Occipital lobe (tissue), 2 donors: ENCODE measurements around the gene TBL3. TPM values are rescaled to one million over a fixed set of nuclear protein-coding genes. Genes with fewer than 3 reads are reported as not detected.

ENCODE experiments used
- DNase-seq: peaks from one replicate; lab custom pipeline; 2025; lab: John Stamatoyannopoulos, UW
- total RNA-seq: library from RNA; depleted of rRNA; stranded (reverse); fragments of >200 nt; gene quantifications from one replicate; pipeline ENCODE4 v1.2.3, GENCODE V29; 2014

TBL3 gene
- total RNA-seq, 1 donor from 2014 or later, result 12.0 TPM

DNA sequence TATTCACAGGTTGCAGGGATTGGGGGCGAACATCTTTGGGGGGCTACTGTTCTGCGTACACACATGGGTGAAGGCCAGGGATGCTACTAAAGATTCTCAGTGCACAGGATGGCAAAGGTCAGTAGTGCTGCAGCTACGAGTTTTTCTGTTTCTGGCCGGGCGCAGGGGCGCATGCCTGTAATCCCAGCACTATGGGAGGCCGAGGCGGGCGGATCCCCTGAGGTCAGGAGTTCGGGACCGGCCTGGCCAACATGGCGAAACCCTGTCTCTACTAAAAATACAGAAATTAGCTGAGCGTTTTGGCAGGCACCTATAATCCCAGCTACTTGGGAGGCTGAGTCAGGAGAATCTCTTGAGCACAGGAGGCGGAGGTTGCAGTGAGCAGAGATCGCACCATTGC lies 41.7 kb downstream of the TBL3 start:
- DNase-seq, result no peak

DNA sequence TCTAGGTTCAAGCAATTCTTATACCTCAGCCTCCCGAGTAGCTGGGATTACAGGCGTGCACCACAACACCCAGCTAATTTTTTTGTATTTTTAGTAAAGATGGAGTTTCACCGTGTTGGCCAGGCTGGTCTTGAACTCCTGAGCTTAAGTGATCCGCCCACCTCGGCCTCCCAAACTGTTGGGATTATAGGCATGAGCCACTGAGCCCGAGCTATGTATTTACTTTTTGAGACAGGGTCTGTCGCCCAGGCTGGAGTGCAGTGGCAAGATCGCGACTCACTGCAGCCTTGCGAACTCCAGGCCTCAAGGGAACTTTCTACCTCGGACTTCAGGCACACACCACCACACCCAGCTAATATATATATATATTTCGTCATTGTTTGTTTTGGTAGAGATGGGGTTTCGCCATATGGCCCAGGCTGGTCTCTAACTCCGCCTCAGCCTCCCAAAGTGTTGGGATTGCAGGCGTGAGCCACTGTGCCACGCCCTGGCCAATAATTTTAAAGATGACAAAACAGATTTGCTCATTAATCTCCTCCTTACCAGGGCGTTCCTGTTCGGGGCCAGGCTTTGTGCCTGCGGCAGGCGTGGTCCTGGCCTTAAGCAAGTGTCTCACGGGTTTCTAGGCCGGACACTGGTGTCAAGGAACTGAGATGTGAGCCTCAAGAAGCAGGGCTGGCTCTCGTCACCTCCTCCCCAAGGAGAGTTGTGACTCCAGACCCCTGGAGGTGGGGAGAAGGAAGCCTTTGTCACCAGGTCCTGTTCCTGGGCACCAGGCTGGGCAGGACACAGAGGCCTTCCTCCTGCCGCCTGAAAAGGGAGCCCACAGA lies 43.5 kb downstream of the TBL3 start:
- DNase-seq, result no peak

DNA sequence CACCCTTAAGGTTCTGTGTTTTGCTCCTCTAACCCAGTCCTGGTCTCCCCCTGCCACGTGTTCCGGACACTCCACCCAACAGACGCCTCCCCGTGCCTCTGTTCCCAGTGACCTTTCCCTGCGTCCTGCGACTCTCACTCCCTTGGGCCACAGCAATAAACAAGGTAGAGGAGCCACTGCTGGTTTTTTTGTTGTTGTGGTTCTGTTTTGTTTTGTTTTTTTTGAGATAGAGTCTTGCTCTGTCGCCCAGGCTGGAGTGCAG lies 44.0 kb downstream of the TBL3 start:
- no peak for DNase-seq

GRCh38 chr16:2016407-2016922 lies 44.6 kb downstream of the TBL3 start:
- DNase-seq, result no peak

DNA sequence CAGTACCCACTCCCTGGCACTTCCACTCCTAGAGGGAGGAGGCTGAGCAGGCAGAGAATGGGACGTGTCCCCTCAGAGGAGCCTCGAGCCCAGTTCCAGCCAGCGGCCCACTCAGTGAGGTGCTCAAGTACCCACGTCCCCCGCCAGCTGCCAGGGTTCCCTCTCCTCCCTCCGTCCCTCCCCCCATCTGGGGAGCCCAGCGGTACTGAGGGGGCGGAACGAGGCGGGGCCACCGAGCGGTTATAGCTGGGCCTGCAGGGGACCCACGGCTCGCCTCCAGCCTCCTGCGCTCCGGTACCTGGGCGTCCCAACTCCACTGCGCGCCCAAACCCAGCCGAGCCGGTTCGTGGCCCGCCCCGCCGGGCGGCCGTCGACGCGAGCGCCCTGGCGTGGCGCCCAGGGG lies 47.7 kb downstream of the TBL3 start, which contains the start of gene NPW:
NPW (plus strand) TSS at position 268 of the 403 bp plus-strand sequence.
- no peak for DNase-seq

- no peak for DNase-seq
These were observed 48.3 kb downstream of the TBL3 start for GRCh38 chr16:2019921-2020831.

DNA sequence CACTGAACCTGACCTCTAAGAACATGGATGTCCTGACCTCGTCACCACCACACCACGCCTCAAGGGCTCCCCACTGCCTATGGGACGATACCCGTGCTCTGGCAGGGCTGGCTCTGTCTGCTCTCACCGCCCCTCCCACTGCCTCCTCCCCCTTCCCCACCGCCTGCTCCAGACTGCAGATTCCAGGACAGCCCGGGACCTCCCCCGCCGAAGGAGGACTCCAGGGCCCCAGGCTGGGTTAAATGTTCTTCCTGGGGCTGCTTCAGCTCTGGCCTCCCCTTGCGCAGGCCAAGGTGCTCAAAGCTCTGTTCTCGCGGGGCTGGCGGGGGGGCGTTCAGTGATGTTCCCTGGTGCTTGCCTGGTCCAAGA lies 50.9 kb downstream of the TBL3 start:
- DNase-seq, result no peak

DNA sequence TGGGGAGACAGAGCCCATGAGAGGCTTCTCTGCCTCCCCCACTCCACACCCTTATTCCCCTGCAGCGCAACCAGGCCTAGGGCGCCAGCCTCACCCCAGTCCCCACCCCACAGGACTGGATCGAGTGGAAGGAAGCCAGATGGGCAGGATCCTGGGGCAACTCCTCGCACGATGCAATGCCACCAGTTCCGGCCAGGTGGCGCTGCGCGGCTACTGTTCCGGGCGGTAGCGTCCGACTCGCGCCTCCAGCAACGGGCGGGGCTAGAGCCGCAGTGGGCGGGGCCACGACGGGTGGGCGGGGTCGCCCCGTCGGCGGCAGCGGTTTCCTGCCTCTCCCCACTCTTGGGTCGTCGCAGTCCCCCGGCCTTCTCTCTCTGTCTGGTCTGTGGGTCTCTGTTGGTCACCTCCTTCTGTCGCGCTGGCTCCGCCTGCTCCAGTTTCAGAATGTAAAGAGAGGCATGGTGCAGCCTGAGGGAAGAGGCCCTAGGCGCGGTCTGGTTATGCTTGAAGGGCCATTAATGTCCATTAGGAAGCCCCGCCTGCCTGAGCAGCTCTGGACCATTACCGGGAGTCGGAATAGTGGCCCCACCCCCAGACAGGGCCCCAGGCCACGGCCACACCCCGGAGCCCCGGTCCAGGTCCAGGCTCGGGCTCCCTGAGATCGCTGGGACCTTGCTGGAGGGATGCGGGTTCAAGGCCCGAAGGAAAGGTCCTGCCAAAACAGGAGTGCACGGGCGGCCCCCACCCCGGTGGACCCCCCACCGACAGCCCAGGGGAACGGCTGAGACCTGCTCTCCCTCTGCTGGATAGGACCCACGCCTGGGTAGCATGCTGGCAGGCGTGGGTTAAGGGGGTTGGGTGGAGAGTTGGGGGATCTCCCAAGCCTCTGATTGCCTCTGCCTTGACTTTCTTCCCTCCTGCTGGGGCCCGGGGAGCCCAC lies 51.5 kb downstream of the TBL3 start:
- peak; percentile 87 for DNase-seq

DNA sequence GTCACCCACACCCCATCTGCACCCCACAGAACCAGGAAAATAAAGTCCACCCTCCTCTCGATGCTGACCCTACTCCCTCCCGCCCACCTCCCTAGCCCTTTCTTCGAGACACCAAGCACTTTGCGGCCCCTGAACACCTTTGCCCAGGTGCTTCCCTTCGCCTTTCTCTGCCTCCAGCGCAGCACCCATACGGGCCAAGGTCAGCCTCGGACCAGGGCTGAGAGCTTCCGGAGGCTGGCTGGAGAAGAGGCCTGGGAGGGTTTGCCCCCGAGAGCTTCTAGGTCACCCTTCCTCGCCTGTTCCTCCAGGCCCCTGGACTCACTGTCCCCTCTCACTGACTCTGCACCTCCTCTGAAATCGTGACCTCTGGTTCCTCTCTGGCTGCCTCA lies 52.2 kb downstream of the TBL3 start:
- no peak for DNase-seq

DNA sequence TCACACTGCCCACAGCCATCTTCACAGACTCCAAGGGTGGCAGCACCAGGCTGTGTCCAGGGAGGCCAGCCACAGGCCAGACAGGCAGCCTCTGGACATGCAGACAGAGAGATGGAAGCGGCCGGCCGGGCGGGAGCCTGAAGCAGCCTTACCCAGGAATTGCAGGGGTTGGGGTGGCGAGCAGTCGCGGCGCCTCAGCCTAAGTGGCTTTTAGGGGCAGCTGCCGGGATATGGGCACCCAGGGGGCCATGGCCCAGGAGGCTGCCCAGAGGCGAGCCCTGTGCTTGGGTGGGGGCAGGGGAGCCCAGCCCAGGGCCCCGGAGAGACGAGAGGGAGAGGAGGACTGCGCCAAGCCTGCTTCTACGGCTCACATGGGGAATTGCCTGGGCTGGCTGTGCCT lies 53.4 kb downstream of the TBL3 start:
- no peak for DNase-seq

DNA sequence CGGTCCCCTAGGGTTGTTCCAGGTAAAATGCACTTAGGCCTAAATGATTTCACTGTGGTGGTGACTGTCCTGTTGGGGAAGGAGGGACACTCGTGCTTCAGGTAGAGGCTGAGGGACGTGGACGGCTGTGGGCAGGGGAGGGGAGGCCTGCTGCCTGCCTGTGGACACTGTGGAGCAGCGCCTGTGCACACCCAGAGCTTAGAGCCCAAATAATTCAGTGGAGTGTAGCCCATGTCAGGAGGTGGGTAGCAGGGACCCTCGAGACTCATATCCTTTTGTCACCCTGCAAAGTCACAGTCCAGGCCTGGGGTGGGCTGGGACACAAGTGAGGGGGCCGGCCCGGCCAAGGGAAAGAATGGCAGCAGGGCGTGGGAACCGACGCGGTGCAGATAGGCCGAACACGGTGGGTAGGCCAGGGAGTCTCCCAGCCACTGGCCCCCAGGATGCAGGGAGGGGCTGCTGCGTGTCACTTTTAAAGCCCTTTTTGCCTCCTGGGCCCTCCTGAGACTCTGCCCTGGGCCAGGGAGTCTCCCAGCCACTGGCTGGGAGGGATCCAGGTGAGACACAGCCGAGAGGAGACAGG lies 54.1 kb downstream of the TBL3 start:
- no peak for DNase-seq

- no peak for DNase-seq
These were observed 54.7 kb downstream of the TBL3 start, which contains the start of gene NHERF2 for GRCh38 chr16:2026461-2027023. Gene NHERF2 (plus strand): TSS chr16:2026902. CDS start chr16:2027006, 104 bp downstream.

- no peak for DNase-seq
These were observed 55.5 kb downstream of the TBL3 start for GRCh38 chr16:2027024-2028010.

- DNase-seq, result no peak
These were observed 56.3 kb downstream of the TBL3 start for GRCh38 chr16:2028146-2028545.

- no peak for DNase-seq
These were observed 56.9 kb downstream of the TBL3 start for GRCh38 chr16:2028620-2029220.

DNA sequence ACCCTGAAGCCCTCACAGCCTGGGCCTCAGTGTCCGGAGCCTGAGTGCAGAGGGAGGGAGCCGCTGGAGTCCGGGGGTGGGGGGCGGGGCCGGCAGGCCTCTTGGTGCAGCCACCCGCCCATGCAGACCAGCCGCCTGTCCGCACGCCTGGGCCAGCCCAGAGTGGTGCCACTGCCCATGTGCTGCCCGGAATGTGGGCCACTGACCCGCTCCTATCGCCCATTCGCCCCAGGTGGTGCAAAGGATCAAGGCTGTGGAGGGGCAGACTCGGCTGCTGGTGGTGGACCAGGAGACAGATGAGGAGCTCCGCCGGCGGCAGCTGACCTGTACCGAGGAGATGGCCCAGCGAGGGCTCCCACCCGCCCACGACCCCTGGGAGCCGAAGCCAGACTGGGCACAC lies 57.5 kb downstream of the TBL3 start:
- DNase-seq, result no peak

DNA sequence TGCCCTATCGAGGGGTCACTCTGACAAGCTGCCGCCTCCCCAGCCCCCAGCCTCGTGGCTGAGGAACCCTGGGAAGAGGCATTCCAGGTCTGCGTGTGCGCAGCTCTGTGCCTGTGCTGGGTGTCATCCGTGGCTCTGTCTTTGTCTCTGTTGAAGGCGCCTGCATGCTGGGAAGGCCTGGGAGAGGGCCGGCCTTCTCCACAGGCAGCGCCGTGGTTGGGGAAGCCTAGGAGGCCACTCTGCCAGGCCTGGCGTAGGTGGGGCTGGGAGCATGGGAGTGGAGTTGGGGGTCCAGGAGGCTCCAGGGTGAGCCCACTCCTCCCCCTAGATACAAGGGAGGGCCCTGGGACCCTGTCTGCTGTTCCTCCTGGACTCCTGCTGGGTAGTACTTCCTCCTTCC lies 58.2 kb downstream of the TBL3 start:
- no peak for DNase-seq

GRCh38 chr16:2031081-2031577 lies 59.3 kb downstream of the TBL3 start:
- no peak for DNase-seq
